ENCODE data around the gene SORT1. TPM values are rescaled to one million over a fixed set of nuclear protein-coding genes. Genes with fewer than 3 reads are reported as not detected.

The SORT1 gene
- total and polyA plus RNA-seq, 8 donors = 4.6 to 481 (median 36.6) TPM

GRCh38 chr1:109263234-109263596 lies 134.5 kb downstream of the SORT1 start:
- intact Hi-C loops (cut with DNase I; ENCODE audit: low total_unique reads) = loop anchor here (5.0 kb wide), 1 partner anchor 139 kb away; no protein-coding TSS in a partner anchor
- no peak overlapping the region for H3K4me3 ChIP-seq

GRCh38 chr1:109262231-109263055 lies 135.3 kb downstream of the SORT1 start:
- intact Hi-C loops (cut with DNase I; ENCODE audit: low total_unique reads) = loop anchor here (5.0 kb wide), 1 partner anchor 140 kb away; no protein-coding TSS in a partner anchor
- Histone ChIP-seq H3K36me3 (peaks cover 0 to 53% (median 25%) of the 10 kb centered on the region in 4 donors), H3K4me1 (peaks cover 0 to 14% (median 6%) of the 10 kb centered on the region in 4 donors), H3K4me3 (no peak overlapping the region), H3K27me3 (no peaks in the 10 kb centered on the region), H3K9me3 (no peaks in the 10 kb centered on the region), H3K27ac (no peak overlapping the region)
- TF ChIP-seq POLR2A (IDR thresholded peaks at IDR 0.05) (no peak), CTCF (IDR thresholded peaks at IDR 0.05) (no peak), EP300 (IDR thresholded peaks at IDR 0.05) (no peak), POLR2AphosphoS5 (IDR thresholded peaks at IDR 0.05) (no peak)
- no peak for DNase-seq
- WGBS, 5 donors = 81 to 89% (median 84%) methylated on average over 5 to 22 of the region's 22 CpGs

More at GRCh38 chr1:109263234-109263596, 134.5 kb downstream of the SORT1 start:
- no peaks in the 10 kb centered on the region for H3K9me3 ChIP-seq
- H3K36me3 ChIP-seq = peaks cover 0 to 61% (median 28%) of the 10 kb centered on the region in 4 donors
- TF ChIP-seq POLR2A (IDR thresholded peaks at IDR 0.05) (no peak), EP300 (IDR thresholded peaks at IDR 0.05) (no peak), POLR2AphosphoS5 (IDR thresholded peaks at IDR 0.05) (no peak), CTCF (IDR thresholded peaks at IDR 0.05) (no peak)
- peaks cover 0 to 14% (median 6%) of the 10 kb centered on the region in 4 donors for H3K4me1 ChIP-seq
- DNase-seq = no peak
- no peaks in the 10 kb centered on the region for H3K27me3 ChIP-seq
- 52 to 66% (median 59%) methylated on average over 9 to 12 of the region's 12 CpGs for WGBS, 5 donors
- no peak overlapping the region for H3K27ac ChIP-seq

- Histone ChIP-seq H3K36me3 (peaks cover 0 to 46% (median 24%) of the 10 kb centered on the region in 4 donors), H3K4me1 (peaks cover 0 to 14% (median 6%) of the 10 kb centered on the region in 4 donors), H3K27me3 (no peaks in the 10 kb centered on the region), H3K4me3 (no peak overlapping the region), H3K9me3 (no peaks in the 10 kb centered on the region), H3K27ac (no peak overlapping the region)
- whole genome bisulfite sequencing, 5 donors = 82 to 93% (median 87%) methylated on average over 6 of the region's 6 CpGs
- TF ChIP-seq EP300 (IDR thresholded peaks at IDR 0.05) (no peak), POLR2A (IDR thresholded peaks at IDR 0.05) (no peak)
- intact Hi-C loops (cut with DNase I; ENCODE audit: low total_unique reads) = loop anchor here (5.0 kb wide), 1 partner anchor 141 kb away; no protein-coding TSS in a partner anchor
- DNase-seq = no peak
Measured at GRCh38 chr1:109261578-109261977, 136.1 kb downstream of the SORT1 start.

GRCh38 chr1:109261006-109261405 lies 136.7 kb downstream of the SORT1 start:
- DNase-seq = no peak
- peaks cover 0 to 44% (median 24%) of the 10 kb centered on the region in 4 donors for H3K36me3 ChIP-seq
- H3K27ac ChIP-seq = no peak overlapping the region
- WGBS, 5 donors = 87 to 94% (median 92%) methylated on average over 14 to 16 of the region's 16 CpGs
- TF ChIP-seq POLR2A (IDR thresholded peaks at IDR 0.05) (no peak), EP300 (IDR thresholded peaks at IDR 0.05) (no peak), POLR2AphosphoS5 (IDR thresholded peaks at IDR 0.05) (no peak), CTCF (IDR thresholded peaks at IDR 0.05) (no peak)
- no peak overlapping the region for H3K4me3 ChIP-seq
- intact Hi-C loops (cut with DNase I; ENCODE audit: low total_unique reads) = loop anchor here (5.0 kb wide), 1 partner anchor 141 kb away; no protein-coding TSS in a partner anchor
- H3K4me1 ChIP-seq = peaks cover 0 to 14% (median 7%) of the 10 kb centered on the region in 4 donors
- no peaks in the 10 kb centered on the region for H3K27me3 ChIP-seq
- no peaks in the 10 kb centered on the region for H3K9me3 ChIP-seq
